ENCODE results near the gene B3GALNT1.

B3GALNT1 gene

GRCh38 chr3:161104561-161105551, at the start of gene B3GALNT1:
TSS of gene B3GALNT1 (minus strand) at chr3:161105349. CDS start at chr3:161086754, 18,595 bp downstream.
- no peak for DNase-seq

GRCh38 chr3:161153480-161153879, 48.3 kb upstream of the B3GALNT1 start:
- DNase-seq, result no peak

- DNase-seq, result no peak
Measured at GRCh38 chr3:161150001-161150525, 44.9 kb upstream of the B3GALNT1 start.

DNA sequence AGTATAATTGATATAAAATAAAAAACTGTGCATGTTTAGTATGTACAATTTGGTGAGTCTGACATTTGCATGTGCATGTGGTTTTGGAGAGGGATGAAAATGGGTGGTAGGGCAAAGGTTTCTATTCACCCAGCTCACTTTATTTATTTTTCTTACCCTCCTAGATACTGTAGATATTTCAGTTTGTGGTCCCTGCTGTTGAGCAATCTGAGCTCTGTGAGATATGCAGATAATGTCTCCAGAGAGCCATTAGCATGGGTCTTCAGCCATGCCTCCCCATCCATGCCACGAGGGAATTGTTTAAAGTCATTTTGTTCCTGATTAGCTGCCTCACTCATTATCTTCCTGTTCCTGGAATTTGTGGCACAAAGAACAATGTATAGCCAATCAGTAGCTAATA, 44.4 kb upstream of the B3GALNT1 start:
- no peak for DNase-seq

GRCh38 chr3:161148832-161149475, 43.8 kb upstream of the B3GALNT1 start:
- DNase-seq, result no peak

DNA sequence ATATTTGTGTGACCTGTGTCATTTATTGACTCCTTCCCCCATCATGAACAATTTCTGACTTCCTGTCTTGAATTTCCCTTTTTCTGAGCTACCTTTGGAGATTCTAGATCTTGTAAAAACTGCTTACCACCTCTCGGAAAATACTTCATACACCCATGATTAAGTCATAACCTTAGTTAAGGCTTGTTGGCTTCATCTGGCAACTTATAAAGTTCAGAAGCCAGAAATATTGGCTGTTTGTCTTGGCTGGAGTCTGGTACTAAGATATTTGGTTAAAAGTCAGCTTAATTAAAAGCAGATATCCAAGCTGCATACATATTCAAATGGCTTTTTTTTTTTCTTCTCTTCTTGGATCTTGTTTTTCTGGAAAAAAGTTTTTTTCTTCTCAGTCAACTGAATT, 37.3 kb upstream of the B3GALNT1 start:
- no peak for DNase-seq

DNA sequence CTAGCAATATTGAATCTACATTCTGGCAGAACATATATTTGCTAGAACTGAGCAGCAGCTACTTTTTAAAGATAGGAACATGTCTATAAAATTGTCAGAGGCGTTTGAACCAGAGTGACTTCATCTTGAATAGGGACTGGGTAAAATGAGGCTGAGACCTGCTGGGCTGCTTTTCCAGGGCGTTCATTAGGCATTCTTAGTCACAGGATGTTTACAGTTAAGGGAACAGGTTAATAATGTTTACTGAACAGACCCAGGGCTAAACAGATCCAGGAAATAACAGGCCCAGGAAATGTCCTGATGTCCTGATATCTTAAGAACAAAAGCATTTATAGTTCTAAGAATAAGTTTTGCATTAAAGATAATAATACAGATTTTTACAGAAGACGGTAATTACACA, 34.5 kb upstream of the B3GALNT1 start:
- no peak for DNase-seq

DNA sequence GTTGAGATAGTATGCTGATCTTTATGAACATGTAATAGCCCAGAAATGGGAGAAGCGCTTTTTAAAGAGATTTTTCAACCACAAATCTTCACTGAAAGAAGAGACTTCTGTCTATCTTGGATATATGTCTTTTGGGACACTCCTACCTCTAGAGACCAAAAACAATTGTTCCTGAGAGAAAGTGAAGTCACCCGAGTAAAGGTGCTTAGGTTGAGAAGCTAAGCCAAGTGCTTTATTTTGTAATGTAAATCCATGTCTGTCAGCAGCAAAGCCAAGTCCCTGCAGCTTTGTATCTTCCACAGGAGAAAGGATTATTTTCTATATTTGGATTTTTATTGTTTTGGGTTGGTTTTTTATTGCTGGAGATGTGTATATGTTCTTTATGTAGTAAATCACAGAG, 32.1 kb upstream of the B3GALNT1 start:
- DNase-seq, result no peak

DNA sequence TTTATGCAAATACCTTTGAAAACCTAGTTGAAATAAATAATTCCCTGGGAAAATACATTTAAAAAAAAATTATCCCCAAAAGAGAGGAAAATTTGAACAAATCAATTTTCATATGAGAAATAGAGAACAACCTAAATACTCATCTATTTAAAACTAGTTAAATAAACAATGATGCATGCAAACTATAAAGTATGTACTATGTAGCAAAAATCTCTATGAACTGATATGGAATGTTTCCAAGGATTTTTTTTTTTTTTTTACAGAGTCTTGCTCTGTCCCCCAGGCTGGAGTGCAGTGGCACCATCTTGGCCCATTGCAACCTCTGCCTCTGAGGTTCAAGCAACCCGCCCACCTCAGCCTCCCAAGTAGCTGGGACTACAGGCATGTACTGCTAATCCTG, 27.2 kb upstream of the B3GALNT1 start:
- no peak for DNase-seq

DNA sequence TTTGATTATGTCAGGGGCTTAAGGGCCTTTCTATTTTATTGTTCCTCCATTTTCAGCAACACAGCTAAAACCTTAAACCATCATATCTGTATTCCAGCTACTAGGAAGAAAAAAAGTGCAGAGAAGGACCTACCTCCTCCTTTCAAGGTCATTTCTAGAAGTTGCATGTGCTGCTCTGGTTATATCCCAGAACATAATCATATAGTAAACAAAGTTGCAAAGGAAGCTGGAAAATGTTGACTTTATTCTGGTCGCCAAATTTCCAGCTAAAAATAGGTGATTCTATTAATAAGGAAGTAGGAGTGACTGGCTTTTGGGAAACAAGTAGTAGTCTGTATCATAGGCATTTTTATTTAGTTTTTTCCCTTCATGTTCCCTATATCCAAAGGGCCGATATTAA, 21.3 kb upstream of the B3GALNT1 start:
- DNase-seq, result no peak

- no peak for DNase-seq
Measured at GRCh38 chr3:161117646-161118045, 12.5 kb upstream of the B3GALNT1 start.

DNA sequence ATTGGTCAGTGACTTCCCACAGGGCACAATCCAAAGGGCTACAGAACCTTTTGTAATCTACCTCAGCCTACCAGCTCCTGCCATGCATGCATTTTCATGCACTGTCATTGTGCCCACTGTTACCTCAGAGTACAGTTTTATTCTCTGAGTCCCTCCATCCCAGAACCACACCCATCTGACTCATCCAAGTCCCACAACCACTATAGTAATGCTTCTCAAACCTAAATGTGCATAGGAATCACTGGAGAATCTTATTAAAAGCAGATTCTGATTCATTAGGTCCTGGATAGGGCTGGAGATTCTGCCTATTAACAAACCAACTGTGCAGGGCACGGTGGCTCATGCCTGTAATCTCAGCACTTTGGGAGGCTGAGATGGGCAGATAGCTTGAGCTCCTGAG, 3.7 kb upstream of the B3GALNT1 start:
- DNase-seq, result no peak

GRCh38 chr3:161107311-161107710, 2.2 kb upstream of the B3GALNT1 start:
- no peak for DNase-seq

DNA sequence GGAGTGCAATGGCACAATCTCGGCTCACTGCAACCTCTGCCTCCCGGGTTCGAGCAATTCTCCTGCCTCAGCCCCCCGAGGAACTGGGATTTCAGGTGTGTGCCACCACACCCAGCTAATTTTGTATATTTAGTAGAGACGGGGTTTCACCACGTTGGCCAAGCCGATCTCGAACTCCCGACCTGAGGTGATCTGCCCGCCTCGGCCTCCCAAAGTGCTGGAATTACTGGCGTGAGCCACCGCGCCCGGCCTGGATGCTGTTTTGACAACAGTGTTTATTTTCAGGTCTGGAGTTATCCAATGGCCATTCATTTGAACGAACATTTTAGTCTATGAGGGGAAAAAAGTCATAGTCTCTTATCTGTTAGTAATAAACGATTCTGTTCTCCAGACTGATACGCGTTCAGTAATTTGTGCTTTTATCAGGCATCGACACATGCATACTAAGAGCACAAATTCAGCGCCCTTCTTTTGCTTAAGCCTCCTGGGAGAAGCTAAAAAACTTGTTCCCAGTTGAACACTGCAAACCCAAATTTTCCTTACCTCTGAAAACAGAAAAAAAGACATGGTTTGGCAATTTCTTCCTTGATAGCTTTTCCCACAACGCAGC, 1.3 kb downstream of the B3GALNT1 start:
- no peak for DNase-seq

DNA sequence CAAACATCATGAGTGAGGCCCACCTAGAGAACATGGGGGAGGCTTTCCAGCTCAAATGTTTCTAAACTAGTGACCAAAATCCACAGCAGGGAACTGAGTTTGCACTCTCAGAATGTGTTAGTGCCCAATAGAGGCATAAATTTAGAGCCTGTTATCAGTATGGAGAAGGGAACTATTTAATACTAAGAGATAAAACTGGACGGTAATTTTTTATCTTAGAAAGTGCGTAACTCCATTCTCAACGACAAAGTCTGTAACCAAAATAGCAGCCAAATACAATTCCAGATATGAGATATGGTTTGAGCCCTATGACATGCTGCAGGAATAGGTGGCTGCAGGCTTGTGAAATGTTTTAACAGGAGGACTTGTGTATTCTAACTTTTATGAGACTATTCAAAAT, 3.5 kb downstream of the B3GALNT1 start:
- DNase-seq, result no peak

DNA sequence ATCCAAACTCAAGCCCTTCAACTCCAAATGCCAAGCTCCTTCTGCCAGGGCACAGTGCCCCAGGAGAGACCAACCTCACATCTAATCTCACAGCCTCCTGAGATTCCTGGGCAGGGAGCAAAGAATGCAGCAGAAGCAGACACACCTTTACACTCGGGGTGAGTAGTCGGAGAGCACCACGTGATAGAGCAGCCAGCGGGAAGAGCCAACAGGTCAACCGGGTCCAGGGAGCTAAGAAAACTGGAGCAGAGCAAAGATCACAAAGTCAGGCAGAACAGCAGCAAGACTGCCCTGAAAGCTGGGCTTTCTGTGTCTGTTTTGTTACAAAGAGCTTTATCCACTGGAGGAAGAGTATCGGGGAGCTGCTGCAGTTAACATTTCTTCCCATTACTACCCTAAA, 4.2 kb downstream of the B3GALNT1 start:
- DNase-seq, result no peak

DNA sequence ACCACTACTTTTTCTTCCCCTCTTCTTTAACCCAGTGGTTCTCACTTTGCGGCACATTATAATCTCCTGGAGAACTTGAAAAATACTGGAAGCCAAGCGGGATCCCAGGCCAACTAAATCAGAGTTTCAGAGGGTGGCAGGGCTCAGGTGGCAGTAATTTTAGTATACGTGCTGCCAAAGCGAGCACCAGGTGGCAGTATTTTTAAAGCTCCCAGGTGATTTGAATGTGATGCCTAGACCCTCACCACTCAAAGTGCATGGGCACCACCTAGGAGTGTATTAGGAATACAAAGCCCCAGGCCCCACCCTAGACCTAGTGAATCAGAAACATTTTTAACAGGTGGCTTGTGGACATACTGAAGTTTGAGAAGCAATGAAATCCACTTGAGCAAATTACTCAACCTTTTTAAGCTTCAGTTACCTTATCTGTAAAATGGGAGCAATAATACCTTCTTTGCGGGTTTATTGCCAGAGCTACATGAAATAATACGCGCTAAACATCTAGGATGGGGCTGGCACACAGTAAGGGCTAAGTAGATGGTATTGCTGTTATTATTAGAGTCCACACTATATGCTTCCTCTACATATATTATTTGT, 8.3 kb downstream of the B3GALNT1 start:
- no peak for DNase-seq

GRCh38 chr3:161093895-161094294, 11.3 kb downstream of the B3GALNT1 start:
- no peak for DNase-seq

DNA sequence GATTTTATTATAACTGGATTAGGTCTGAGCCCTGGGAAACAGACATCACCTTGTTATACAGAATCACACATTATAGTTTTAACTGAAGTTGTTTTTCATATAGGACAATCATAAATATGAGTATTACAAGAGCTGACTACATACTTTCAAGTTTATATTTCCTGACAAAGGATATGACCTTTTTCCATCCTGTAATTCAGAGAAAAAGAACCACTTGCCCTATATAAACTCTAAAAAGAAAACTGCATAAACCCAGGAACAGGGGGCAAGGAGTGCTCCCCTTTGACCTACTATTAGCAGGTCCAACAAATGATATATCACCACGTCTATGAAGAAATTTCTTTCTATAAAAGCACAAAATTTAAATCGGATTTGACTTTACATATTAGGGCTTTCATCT, 20.9 kb downstream of the B3GALNT1 start:
- no peak for DNase-seq

DNA sequence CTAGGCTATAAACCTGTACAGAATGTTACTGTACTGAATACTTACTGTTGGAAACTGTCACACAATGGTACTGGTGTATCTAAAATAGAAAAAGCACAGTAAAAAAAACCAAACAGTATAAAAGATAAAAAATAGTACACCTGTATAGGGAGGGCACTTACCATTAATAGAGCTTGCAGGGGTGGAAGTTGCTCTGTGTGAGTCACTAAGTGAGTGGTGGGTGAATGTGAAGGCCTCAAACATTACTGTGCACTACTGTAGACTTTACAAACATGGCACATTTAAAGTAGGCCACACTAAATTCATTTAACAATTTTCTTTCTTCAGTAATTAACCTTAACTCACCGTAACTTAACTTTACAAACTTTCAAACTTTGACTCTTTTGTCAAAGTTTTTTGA, 22.0 kb downstream of the B3GALNT1 start:
- no peak for DNase-seq

DNA sequence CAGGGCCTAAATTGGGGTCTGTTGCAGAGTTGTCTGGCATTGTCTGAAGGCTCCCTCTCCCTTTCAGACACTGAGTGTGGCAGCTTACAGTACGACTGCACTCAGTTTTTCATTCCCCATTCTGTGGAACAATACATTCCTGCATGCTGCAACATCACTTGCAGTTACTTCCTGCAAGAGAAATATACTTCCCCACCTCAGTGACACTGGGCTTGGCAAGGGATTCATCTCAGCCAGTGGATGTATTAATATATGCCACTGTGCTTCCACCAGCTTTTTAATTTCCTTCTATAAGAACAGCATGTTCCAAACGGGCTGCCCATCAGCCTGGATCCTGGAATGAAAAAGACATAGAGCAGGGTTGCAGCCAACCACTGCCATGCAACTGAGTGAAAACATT, 23.1 kb downstream of the B3GALNT1 start:
- DNase-seq, result no peak

DNA sequence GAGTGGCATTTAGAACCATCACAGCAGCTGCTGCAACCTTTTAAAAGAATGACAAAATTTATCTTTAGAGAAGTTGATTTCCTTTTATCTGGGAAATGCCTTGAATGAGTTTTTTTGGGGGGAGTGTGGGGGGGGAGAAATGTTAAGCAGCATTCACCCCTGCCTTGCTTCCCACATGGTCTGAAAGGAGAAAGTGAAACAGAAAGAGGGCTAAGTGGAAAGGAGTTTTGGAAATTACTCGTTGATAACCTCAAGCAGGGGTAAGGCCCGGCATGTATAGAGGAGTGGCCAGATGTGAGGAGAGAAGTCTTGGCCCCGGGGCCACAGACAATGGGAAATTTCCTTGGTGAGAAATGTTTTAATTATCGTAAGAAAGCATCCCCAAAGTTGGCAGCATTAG, 23.5 kb downstream of the B3GALNT1 start:
- DNase-seq, result no peak

GRCh38 chr3:161073181-161073580, 32.0 kb downstream of the B3GALNT1 start:
- DNase-seq, result no peak

All from activated CD4-positive, alpha-beta T cell treated with anti-CD3 and anti-CD28 coated beads for 1 hour (primary cell).